Neural progenitor cell (in vitro differentiated cells): Measurements from ENCODE around the gene MARS1. TPM values are rescaled to one million over a fixed set of nuclear protein-coding genes. Genes with fewer than 3 reads are reported as not detected.
A peak's percentile ranks its signal among the peaks of the same experiment; 100 is the strongest.

Source experiments
- DNase-seq: peaks from one replicate; pipeline ENCODE4 v3.0.0-alpha.2; 2016; ENCODE audit warnings: low spot score
- H2AFZ ChIP-seq: fragments of 200-600 bp; sonication (generic); replicated peaks from 2 replicates; pipeline ENCODE4 v1.6.1; 2016; ENCODE audit warnings: antibody characterized with exemption
- H3F3A ChIP-seq: fragments of 200-600 bp; sonication (generic); 2 replicates; pipeline ENCODE4 v1.6.1; 2016; ENCODE audit warnings: antibody characterized with exemption, low read depth
- H3K27ac ChIP-seq: fragments of 200-600 bp; sonication (generic); 2 replicates; pipeline ENCODE4 v1.5.1; 2016; ENCODE audit warnings: mild to moderate bottlenecking
- H3K27me3 ChIP-seq: fragments of 200-600 bp; sonication (generic); 2 replicates; pipeline ENCODE4 v1.6.1; 2016; ENCODE audit warnings: mild to moderate bottlenecking, moderate library complexity
- H3K36me3 ChIP-seq: fragments of 200-600 bp; sonication (generic); 2 replicates; pipeline ENCODE4 v1.5.1; 2016
- H3K4me1 ChIP-seq: fragments of 200-600 bp; sonication (generic); 2 replicates; pipeline ENCODE4 v1.6.1; 2016; ENCODE audit warnings: mixed run types
- H3K4me2 ChIP-seq: fragments of 200-600 bp; sonication (generic); 2 replicates; pipeline ENCODE4 v1.6.1; 2016
- H3K4me3 ChIP-seq: fragments of 200-600 bp; sonication (generic); 2 replicates; pipeline ENCODE4 v1.5.1; 2016
- H3K79me2 ChIP-seq: fragments of 200-600 bp; sonication (generic); 2 replicates; pipeline ENCODE4 v1.6.1; 2016; ENCODE audit warnings: low read depth
- H3K9ac ChIP-seq: fragments of 200-600 bp; sonication (generic); 2 replicates; pipeline ENCODE4 v1.6.1; 2016
- H3K9me3 ChIP-seq: fragments of 200-600 bp; sonication (generic); 2 replicates; pipeline ENCODE4 v1.5.1; 2016; ENCODE audit warnings: low read depth
- H4K20me1 ChIP-seq: fragments of 200-600 bp; sonication (generic); 2 replicates; pipeline ENCODE4 v1.6.1; 2016; ENCODE audit warnings: low read depth
- H3K27ac Mint-ChIP-seq: 3 replicates; pipeline ENCODE4 v1.8.0; 2021; ENCODE audit warnings: mixed read lengths
- H3K27me3 Mint-ChIP-seq: 2 replicates; pipeline ENCODE4 v1.8.0; 2022; ENCODE audit warnings: low read depth, mild to moderate bottlenecking, inconsistent platforms, moderate library complexity, mixed read lengths; ENCODE audit not compliant: insufficient read depth
- H3K36me3 Mint-ChIP-seq: 3 replicates; pipeline ENCODE4 v1.8.0; 2021; ENCODE audit warnings: mixed read lengths
- H3K4me1 Mint-ChIP-seq: 3 replicates; pipeline ENCODE4 v1.8.0; 2021; ENCODE audit warnings: mixed read lengths
- H3K4me3 Mint-ChIP-seq: 3 replicates; pipeline ENCODE4 v1.8.0; 2021; ENCODE audit warnings: mild to moderate bottlenecking, moderate library complexity, mixed read lengths
- H3K9me3 Mint-ChIP-seq: 3 replicates; pipeline ENCODE4 v1.8.0; 2020; ENCODE audit warnings: mixed read lengths
- EZH2 ChIP-seq: fragments of 200-600 bp; sonication (generic); IDR thresholded peaks from 2 replicates; pipeline ENCODE4 v1.6.1; 2017; ENCODE audit warnings: antibody characterized with exemption, mild to moderate bottlenecking, moderate library complexity
- EZH2phosphoT487 ChIP-seq: fragments of 200-600 bp; sonication (generic); IDR thresholded peaks from 2 replicates; pipeline ENCODE4 v1.6.1; 2017; ENCODE audit warnings: antibody characterized with exemption
- total RNA-seq: library from RNA; depleted of rRNA; stranded (reverse); fragments of >200 nt; gene quantifications from 2 replicates; pipeline ENCODE4 v1.2.3, GENCODE V29; 2015; ENCODE audit warnings: low replicate concordance
- TF ChIP-seq, protein P1 (sequence below): fragments of 200-600 bp; sonication (generic); IDR thresholded peaks from 2 replicates; pipeline ENCODE4 v1.5.1; 2017; ENCODE audit warnings: antibody characterized with exemption, mild to moderate bottlenecking

MARS1 gene
- total RNA-seq, 1 donor from 2014 or later = 109 TPM

- Mint-ChIP-seq H3K9me3 (no peaks in the 10 kb centered on the region), H3K36me3 (no peaks in the 10 kb centered on the region), H3K27me3 (peaks cover 29% of the 10 kb centered on the region), H3K4me3 (peak overlapping the region; percentile 72), H3K4me1 (peaks cover 43% of the 10 kb centered on the region), H3K27ac (no peak overlapping the region)
- TF ChIP-seq EZH2 (no peak), EZH2phosphoT487 (no peak)
- TF ChIP-seq, protein P1, sequence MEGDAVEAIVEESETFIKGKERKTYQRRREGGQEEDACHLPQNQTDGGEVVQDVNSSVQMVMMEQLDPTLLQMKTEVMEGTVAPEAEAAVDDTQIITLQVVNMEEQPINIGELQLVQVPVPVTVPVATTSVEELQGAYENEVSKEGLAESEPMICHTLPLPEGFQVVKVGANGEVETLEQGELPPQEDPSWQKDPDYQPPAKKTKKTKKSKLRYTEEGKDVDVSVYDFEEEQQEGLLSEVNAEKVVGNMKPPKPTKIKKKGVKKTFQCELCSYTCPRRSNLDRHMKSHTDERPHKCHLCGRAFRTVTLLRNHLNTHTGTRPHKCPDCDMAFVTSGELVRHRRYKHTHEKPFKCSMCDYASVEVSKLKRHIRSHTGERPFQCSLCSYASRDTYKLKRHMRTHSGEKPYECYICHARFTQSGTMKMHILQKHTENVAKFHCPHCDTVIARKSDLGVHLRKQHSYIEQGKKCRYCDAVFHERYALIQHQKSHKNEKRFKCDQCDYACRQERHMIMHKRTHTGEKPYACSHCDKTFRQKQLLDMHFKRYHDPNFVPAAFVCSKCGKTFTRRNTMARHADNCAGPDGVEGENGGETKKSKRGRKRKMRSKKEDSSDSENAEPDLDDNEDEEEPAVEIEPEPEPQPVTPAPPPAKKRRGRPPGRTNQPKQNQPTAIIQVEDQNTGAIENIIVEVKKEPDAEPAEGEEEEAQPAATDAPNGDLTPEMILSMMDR = no peak
- Histone ChIP-seq H3K4me2 (peak overlapping the region; percentile 50), H2AFZ (peak overlapping the region; percentile 67), H3F3A (peaks cover 9% of the 10 kb centered on the region), H3K4me1 (peaks cover 30% of the 10 kb centered on the region), H4K20me1 (peaks cover 6% of the 10 kb centered on the region), H3K9me3 (no peaks in the 10 kb centered on the region), H3K4me3 (no peak overlapping the region), H3K27me3 (peaks cover 6% of the 10 kb centered on the region), H3K79me2 (no peaks in the 10 kb centered on the region), H3K9ac (no peak overlapping the region), H3K36me3 (no peaks in the 10 kb centered on the region), H3K27ac (no peak overlapping the region)
- no peak for DNase-seq
Measured at GRCh38 chr12:57455374-57456144, 32.3 kb upstream of the MARS1 start.

GRCh38 chr12:57456145-57456700, 31.6 kb upstream of the MARS1 start:
- Histone ChIP-seq H3K4me3 (no peak overlapping the region), H2AFZ (peak overlapping the region; percentile 67)
- H3K4me3 Mint-ChIP-seq = peak overlapping the region; percentile 65

DNA sequence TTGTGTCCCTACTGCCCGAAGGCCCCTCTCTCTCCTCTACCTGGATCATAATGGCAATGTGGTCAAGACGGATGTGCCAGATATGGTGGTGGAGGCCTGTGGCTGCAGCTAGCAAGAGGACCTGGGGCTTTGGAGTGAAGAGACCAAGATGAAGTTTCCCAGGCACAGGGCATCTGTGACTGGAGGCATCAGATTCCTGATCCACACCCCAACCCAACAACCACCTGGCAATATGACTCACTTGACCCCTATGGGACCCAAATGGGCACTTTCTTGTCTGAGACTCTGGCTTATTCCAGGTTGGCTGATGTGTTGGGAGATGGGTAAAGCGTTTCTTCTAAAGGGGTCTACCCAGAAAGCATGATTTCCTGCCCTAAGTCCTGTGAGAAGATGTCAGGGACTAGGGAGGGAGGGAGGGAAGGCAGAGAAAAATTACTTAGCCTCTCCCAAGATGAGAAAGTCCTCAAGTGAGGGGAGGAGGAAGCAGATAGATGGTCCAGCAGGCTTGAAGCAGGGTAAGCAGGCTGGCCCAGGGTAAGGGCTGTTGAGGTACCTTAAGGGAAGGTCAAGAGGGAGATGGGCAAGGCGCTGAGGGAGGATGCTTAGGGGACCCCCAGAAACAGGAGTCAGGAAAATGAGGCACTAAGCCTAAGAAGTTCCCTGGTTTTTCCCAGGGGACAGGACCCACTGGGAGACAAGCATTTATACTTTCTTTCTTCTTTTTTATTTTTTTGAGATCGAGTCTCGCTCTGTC, 31.0 kb upstream of the MARS1 start:
- H3K4me3 ChIP-seq = no peak overlapping the region
- peaks cover 23% of the 10 kb centered on the region for H3F3A ChIP-seq
- TF ChIP-seq EZH2phosphoT487 (no peak), EZH2 (no peak)
- TF ChIP-seq, protein P1 = no peak
- peaks cover 6% of the 10 kb centered on the region for H3K27me3 ChIP-seq
- H3K27ac Mint-ChIP-seq = no peak overlapping the region
- no peak overlapping the region for H3K27ac ChIP-seq
- H3K4me1 ChIP-seq = peaks cover 37% of the 10 kb centered on the region
- H2AFZ ChIP-seq = no peak overlapping the region
- no peak overlapping the region for H3K4me2 ChIP-seq
- no peaks in the 10 kb centered on the region for H3K9me3 Mint-ChIP-seq
- peaks cover 30% of the 10 kb centered on the region for H3K27me3 Mint-ChIP-seq
- no peak overlapping the region for H3K4me3 Mint-ChIP-seq
- H4K20me1 ChIP-seq = peaks cover 18% of the 10 kb centered on the region
- H3K36me3 Mint-ChIP-seq = no peaks in the 10 kb centered on the region
- no peak for DNase-seq
- H3K9ac ChIP-seq = no peak overlapping the region
- H3K9me3 ChIP-seq = no peaks in the 10 kb centered on the region
- H3K36me3 ChIP-seq = no peaks in the 10 kb centered on the region
- peaks cover 51% of the 10 kb centered on the region for H3K4me1 Mint-ChIP-seq
- H3K79me2 ChIP-seq = no peaks in the 10 kb centered on the region

More at GRCh38 chr12:57456145-57456700, 31.6 kb upstream of the MARS1 start:
- Histone ChIP-seq H3K79me2 (no peaks in the 10 kb centered on the region), H3K9me3 (no peaks in the 10 kb centered on the region), H3K36me3 (no peaks in the 10 kb centered on the region), H4K20me1 (peaks cover 12% of the 10 kb centered on the region), H3K27me3 (peaks cover 6% of the 10 kb centered on the region), H3F3A (peaks cover 16% of the 10 kb centered on the region), H3K4me2 (peak overlapping the region; percentile 50), H3K9ac (no peak overlapping the region), H3K27ac (no peak overlapping the region), H3K4me1 (peaks cover 36% of the 10 kb centered on the region)
- no peaks in the 10 kb centered on the region for H3K36me3 Mint-ChIP-seq
- peak; percentile 84 for DNase-seq
- TF ChIP-seq EZH2phosphoT487 = no peak
- TF ChIP-seq, protein P1 = peak; percentile 74
- no peak for TF ChIP-seq EZH2
- H3K27ac Mint-ChIP-seq = no peak overlapping the region
- no peaks in the 10 kb centered on the region for H3K9me3 Mint-ChIP-seq
- H3K27me3 Mint-ChIP-seq = peaks cover 30% of the 10 kb centered on the region
- H3K4me1 Mint-ChIP-seq = peaks cover 47% of the 10 kb centered on the region
